GM23338 (cell line): Measurements from ENCODE around the gene PARD3. TPM values are rescaled to one million over a fixed set of nuclear protein-coding genes. Genes with fewer than 3 reads are reported as not detected.

Experiments used
- ATAC-seq: fragments of 200-7000 bp; cut with Tn5 transposase; 3 replicates; pipeline ENCODE4 v1.9.1; 2020
- DNase-seq: peaks from one replicate; pipeline ENCODE4 v3.0.0-alpha.2; 2015; ENCODE audit warnings: low spot score
- H2AFZ ChIP-seq: fragments of 200-600 bp; sonication (generic); 2 replicates; pipeline ENCODE4 v1.8.0; 2016; ENCODE audit warnings: antibody characterized with exemption, mild to moderate bottlenecking, moderate library complexity
- H3F3A ChIP-seq: fragments of 200-600 bp; sonication (generic); replicated peaks from 2 replicates; pipeline ENCODE4 v1.8.0; 2017; ENCODE audit warnings: antibody characterized with exemption, mixed run types, low read depth
- H3K27ac ChIP-seq: fragments of 200-600 bp; sonication (generic); 2 replicates; pipeline ENCODE4 v1.6.1; 2016; ENCODE audit warnings: low read depth
- H3K27me3 ChIP-seq: fragments of 200-600 bp; sonication (generic); 2 replicates; pipeline ENCODE4 v1.8.0; 2016; ENCODE audit warnings: mild to moderate bottlenecking, mixed run types, moderate library complexity; ENCODE audit not compliant: insufficient read depth
- H3K36me3 ChIP-seq: fragments of 200-600 bp; sonication (generic); 2 replicates; pipeline ENCODE4 v1.8.0; 2016; ENCODE audit warnings: mild to moderate bottlenecking; ENCODE audit not compliant: insufficient read depth
- H3K4me1 ChIP-seq: fragments of 200-600 bp; sonication (generic); 2 replicates; pipeline ENCODE4 v1.8.0; 2016; ENCODE audit warnings: mild to moderate bottlenecking, moderate library complexity; ENCODE audit not compliant: insufficient read depth
- H3K4me2 ChIP-seq: fragments of 200-600 bp; sonication (generic); 2 replicates; pipeline ENCODE4 v1.7.1; 2017; ENCODE audit warnings: mixed run types
- H3K4me3 ChIP-seq: fragments of 200-600 bp; sonication (generic); 2 replicates; pipeline ENCODE4 v1.6.1; 2016; ENCODE audit warnings: mixed run types
- H3K79me2 ChIP-seq: fragments of 200-600 bp; sonication (generic); replicated peaks from 2 replicates; pipeline ENCODE4 v1.8.0; 2017; ENCODE audit warnings: mild to moderate bottlenecking; ENCODE audit not compliant: insufficient read depth
- H3K9me2 ChIP-seq: fragments of 200-600 bp; sonication (generic); 2 replicates; pipeline ENCODE4 v1.8.0; 2017; ENCODE audit not compliant: insufficient read depth
- H4K20me1 ChIP-seq: fragments of 200-600 bp; sonication (generic); replicated peaks from 2 replicates; pipeline ENCODE4 v1.8.0; 2017; ENCODE audit warnings: mild to moderate bottlenecking; ENCODE audit not compliant: insufficient read depth
- H3K27ac Mint-ChIP-seq: 2 replicates; pipeline ENCODE4 v1.8.0; 2020; ENCODE audit warnings: inconsistent platforms, mild to moderate bottlenecking, moderate library complexity, mixed read lengths
- H3K27me3 Mint-ChIP-seq: 3 replicates; pipeline ENCODE4 v1.8.0; 2022; ENCODE audit warnings: low read depth, mild to moderate bottlenecking, moderate library complexity, mixed read lengths, inconsistent platforms; ENCODE audit not compliant: insufficient read depth, poor library complexity
- H3K36me3 Mint-ChIP-seq: 3 replicates; pipeline ENCODE4 v1.8.0; 2021; ENCODE audit warnings: low read depth, mild to moderate bottlenecking, inconsistent platforms, moderate library complexity, mixed read lengths
- H3K4me1 Mint-ChIP-seq: 3 replicates; pipeline ENCODE4 v1.8.0; 2020; ENCODE audit warnings: mild to moderate bottlenecking, inconsistent platforms, mixed read lengths
- H3K4me3 Mint-ChIP-seq: 3 replicates; pipeline ENCODE4 v1.8.0; 2021; ENCODE audit warnings: moderate library complexity, mild to moderate bottlenecking, inconsistent platforms, mixed read lengths
- H3K9me3 Mint-ChIP-seq: 3 replicates; pipeline ENCODE4 v1.8.0; 2020; ENCODE audit warnings: moderate library complexity, mild to moderate bottlenecking, inconsistent platforms, mixed read lengths
- CREB1 ChIP-seq: fragments of 250-450 bp; sonication (Bioruptor Pico); IDR thresholded peaks from 2 replicates; pipeline ENCODE4 v1.5.0; 2020; ENCODE audit warnings: low read depth, mild to moderate bottlenecking, moderate library complexity
- EZH2 ChIP-seq: fragments of 200-600 bp; sonication (generic); IDR thresholded peaks from one replicate; pipeline ENCODE4 v1.8.0; 2017; ENCODE audit warnings: antibody characterized with exemption, mild to moderate bottlenecking, low read depth; ENCODE audit not compliant: unreplicated experiment
- EZH2phosphoT487 ChIP-seq: fragments of 200-600 bp; sonication (generic); IDR thresholded peaks from one replicate; pipeline ENCODE4 v1.8.1; 2018; ENCODE audit warnings: antibody characterized with exemption; ENCODE audit not compliant: unreplicated experiment
- JUNB ChIP-seq: IDR thresholded peaks from one replicate; pipeline ENCODE4 v1.6.1; 2016; ENCODE audit warnings: antibody characterized with exemption; ENCODE audit not compliant: unreplicated experiment
- NANOG ChIP-seq: IDR thresholded peaks from 2 replicates; pipeline ENCODE4 v1.6.1; 2016; ENCODE audit warnings: antibody characterized with exemption, borderline replicate concordance
- POLR2AphosphoS5 ChIP-seq: IDR thresholded peaks from 2 replicates; pipeline ENCODE4 v1.6.1; 2016; ENCODE audit warnings: antibody characterized with exemption, low read depth
- STAT1 ChIP-seq: IDR thresholded peaks from one replicate; pipeline ENCODE4 v1.6.1; 2016; ENCODE audit warnings: antibody characterized with exemption; ENCODE audit not compliant: unreplicated experiment
- ZNF114 ChIP-seq: fragments of 250-450 bp; sonication (Bioruptor Pico); IDR thresholded peaks from 2 replicates; pipeline ENCODE4 v1.5.0; 2020; ENCODE audit warnings: mild to moderate bottlenecking, moderate library complexity
- ZNF331 ChIP-seq: fragments of 250-450 bp; sonication (Bioruptor Pico); IDR thresholded peaks from 2 replicates; pipeline ENCODE4 v1.5.0; 2020; ENCODE audit warnings: low read depth, mild to moderate bottlenecking, moderate library complexity
- ZNF462 ChIP-seq: fragments of 250-450 bp; sonication (Bioruptor Pico); IDR thresholded peaks from 2 replicates; pipeline ENCODE4 v1.5.0; 2020; ENCODE audit warnings: mild to moderate bottlenecking, moderate library complexity
- polyA plus RNA-seq: library from polyadenylated mRNA; unstranded; fragments of >200 nt; fragmentation: Nextera tagmentation; extraction: Ambion mirVana; gene quantifications from 2 replicates; pipeline ENCODE4 v1.2.1, GENCODE V29; 2016
- total RNA-seq: library from RNA; depleted of rRNA; stranded (reverse); fragments of >200 nt; shearing (Covaris generic); gene quantifications from 2 replicates; pipeline ENCODE4 v1.2.3, GENCODE V29; 2014

Gene PARD3
- total and polyA plus RNA-seq, 2 experiments from 2014 or later: 30.2 to 51.4 TPM

- TF ChIP-seq ZNF462 (no peak), POLR2AphosphoS5 (no peak), EZH2phosphoT487 (no peak), EZH2 (no peak), JUNB (no peak)
These were observed 225.8 kb downstream of the PARD3 start (continued) for GRCh38 chr10:34589275-34589674.

- Histone ChIP-seq H3K36me3 (no peaks in the 10 kb centered on the region), H3K4me3 (no peak overlapping the region), H3K4me2 (peak overlapping the region; percentile 33; the same call in 1 of the 2 replicates), H3K27ac (0 out of 2 replicates have a peak overlapping the region, but pooled peaks have one; percentile 5), H3F3A (no peaks in the 10 kb centered on the region), H3K79me2 (peaks cover 51% of the 10 kb centered on the region), H2AFZ (no peak overlapping the region), H3K4me1 (peaks cover 31% of the 10 kb centered on the region), H4K20me1 (no peaks in the 10 kb centered on the region; the same call in 1 of the 2 replicates), H3K9me2 (no peaks in the 10 kb centered on the region), H3K27me3 (no peaks in the 10 kb centered on the region)
- Mint-ChIP-seq H3K9me3 (no peaks in the 10 kb centered on the region), H3K4me3 (no peak overlapping the region), H3K36me3 (no peaks in the 10 kb centered on the region; the same call in 2 of the 3 replicates), H3K27me3 (peaks cover 3% of the 10 kb centered on the region), H3K27ac (no peak overlapping the region; the same call in 1 of the 2 replicates), H3K4me1 (peaks cover 59% of the 10 kb centered on the region)
- ATAC-seq (no peak), DNase-seq (no peak)
- TF ChIP-seq NANOG: no peak
- TF ChIP-seq EZH2phosphoT487: no peak
- TF ChIP-seq ZNF114 (CRISPR knock-in tag): no peak
- TF ChIP-seq CREB1 (CRISPR knock-in tag): no peak
- TF ChIP-seq ZNF462: no peak
- TF ChIP-seq STAT1: no peak
- no peak for TF ChIP-seq EZH2
- TF ChIP-seq ZNF331 (CRISPR knock-in tag): no peak
- TF ChIP-seq POLR2AphosphoS5: no peak
These were observed 227.4 kb downstream of the PARD3 start for GRCh38 chr10:34587680-34588019.
